ENCODE results near the gene KLHDC2.

The KLHDC2 gene

GRCh38 chr14:49820176-49820575 is 52.2 kb downstream of the KLHDC2 start:
- ATAC-seq (no peak), DNase-seq (ENCODE audit: low spot score in 2 of 2) (no peak)
- Mint-ChIP-seq H3K4me3 (no peak overlapping the region), H3K27ac (no peak overlapping the region), H3K36me3 (peaks cover 93% of the 10 kb centered on the region), H3K9me3 (peaks cover 3% of the 10 kb centered on the region), H3K4me1 (peaks cover 8% of the 10 kb centered on the region)

DNA sequence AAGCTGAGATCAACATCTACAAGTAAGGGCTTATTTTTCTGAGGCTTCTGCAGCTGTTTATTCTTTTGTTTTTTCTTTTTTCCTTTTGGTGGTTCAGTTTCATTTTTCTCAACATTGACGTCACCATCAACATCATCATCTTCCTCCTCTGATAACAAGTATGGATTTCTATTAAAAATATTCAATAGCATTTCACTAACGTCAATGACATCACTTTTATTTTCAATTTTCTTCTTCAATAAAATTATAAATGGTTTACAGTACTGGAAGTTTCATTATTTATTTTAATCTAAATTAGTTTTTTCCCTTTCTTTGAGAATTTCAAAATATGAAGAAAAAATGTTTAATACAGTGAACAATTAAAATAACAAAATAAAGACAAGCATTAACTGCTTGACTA is 60.7 kb downstream of the KLHDC2 start:
- Mint-ChIP-seq H3K9me3 (no peaks in the 10 kb centered on the region), H3K36me3 (peaks cover 100% of the 10 kb centered on the region), H3K4me3 (no peak overlapping the region), H3K4me1 (peaks cover 5% of the 10 kb centered on the region), H3K27ac (no peak overlapping the region)
- no peak for DNase-seq (ENCODE audit: low spot score in 2 of 2)
- no peak for ATAC-seq

Measured in stimulated activated effector memory CD8-positive, alpha-beta T cell treated with anti-CD3 and anti-CD28 coated beads, Interleukin-12 subunit alpha, Interleukin-12 subunit beta, amount 100 ng/mL, for 72 hours (primary cell).